HCT116 (cell line): ENCODE measurements around the gene TRMU. TPM values are rescaled to one million over a fixed set of nuclear protein-coding genes. Genes with fewer than 3 reads are reported as not detected.

Experiments
- ATAC-seq: fragments of 200-7000 bp; cut with Tn5 transposase; 2 replicates; pipeline ENCODE4 v1.9.1; 2020; ENCODE audit warnings: mild to moderate bottlenecking, moderate library complexity
- BruUV-seq: library from RNA; stranded (reverse); fragments of 400-500 nt; replicated peaks from 2 replicates; lab custom pipeline; 2021; lab: Mats Ljungman, UMichigan
- CTCF ChIA-PET: fragments of 300-600 bp; sonication (Branson Sonifier 250); formaldehyde crosslinking; loops from one replicate; lab custom pipeline; 2021; ENCODE audit warnings: antibody characterized with exemption; lab: Charles Lee
- POLR2A ChIA-PET: fragments of 300-600, 350-600 bp; sonication (Branson Sonifier 250); formaldehyde crosslinking; loops from one replicate; lab custom pipeline; 2021; ENCODE audit warnings: antibody characterized with exemption; lab: Charles Lee
- RAD21 ChIA-PET, 2 experiments: fragments of 300-600 bp; sonication (Branson Sonifier 250); formaldehyde crosslinking; loops; one replicate each; lab custom pipeline; 2023; ENCODE audit warnings: low total read pairs in 2 of 2; ENCODE audit not compliant: uncharacterized antibody in 2 of 2, unreplicated experiment in 2 of 2, low non-redundant PET in 1 of 2; lab: Charles Lee
- DNase-seq: peaks from one replicate; pipeline ENCODE4 v3.0.0-alpha.2; 2010; ENCODE audit warnings: low read depth, low spot score
- H2AFZ ChIP-seq: fragments of 200-600 bp; shearing (Covaris generic), sonication (generic); 2 replicates; pipeline ENCODE4 v1.6.1; 2017; ENCODE audit warnings: low read depth, mixed run types, mixed read lengths, antibody characterized with exemption, low read length; ENCODE audit not compliant: poor library complexity, severe bottlenecking
- H3K27ac ChIP-seq: 2 replicates; pipeline ENCODE4 v1.5.1; 2012; ENCODE audit warnings: low read depth, low read length
- H3K27me3 ChIP-seq: fragments of 200-600 bp; sonication (generic); 2 replicates; pipeline ENCODE4 v1.6.1; 2016; ENCODE audit warnings: mixed run types, low read length, mixed read lengths; ENCODE audit not compliant: insufficient read depth
- H3K36me3 ChIP-seq, 2 experiments: fragments of 200-500 bp in 1 of 2; fragments of 200-600 bp in 1 of 2; sonication (Bioruptor generic) in 1 of 2; sonication (generic) in 1 of 2; 2 replicates each; pipeline versions ENCODE4 v1.5.1 to v1.6.1; 2014 to 2016; ENCODE audit warnings: low read length in 2 of 2, inconsistent platforms in 1 of 2, mixed read lengths in 1 of 2, mixed run types in 1 of 2; ENCODE audit not compliant: insufficient read depth in 2 of 2, control insufficient read depth in 1 of 2
- H3K4me1 ChIP-seq, 2 experiments: fragments of 200-600 bp in 1 of 2; sonication (generic) in 1 of 2; 2 replicates each; pipeline versions ENCODE4 v1.5.1 to v1.6.1; 2012 to 2017; ENCODE audit warnings: low read length in 2 of 2, inconsistent platforms in 1 of 2, mild to moderate bottlenecking in 1 of 2, mixed read lengths in 1 of 2, mixed run types in 1 of 2, moderate library complexity in 1 of 2; ENCODE audit not compliant: insufficient read depth in 2 of 2, control insufficient read depth in 1 of 2
- H3K4me2 ChIP-seq: fragments of 200-600 bp; sonication (generic); 2 replicates; pipeline ENCODE4 v1.6.1; 2017; ENCODE audit warnings: mixed run types, low read length, mixed read lengths
- H3K4me3 ChIP-seq, 2 experiments: fragments of 200-600 bp in 1 of 2; sonication (generic) in 1 of 2; replicated peaks in 1 of 2; 2 replicates each; pipeline ENCODE4 v1.5.1; 2011 to 2016; ENCODE audit warnings: low read length in 2 of 2, control low read depth in 1 of 2, low read depth in 1 of 2, mild to moderate bottlenecking in 1 of 2, mixed read lengths in 1 of 2, mixed run types in 1 of 2
- H3K79me2 ChIP-seq: fragments of 200-600 bp; sonication (generic); 2 replicates; pipeline ENCODE4 v1.6.1; 2017; ENCODE audit warnings: mild to moderate bottlenecking, mixed run types, low read length, moderate library complexity, mixed read lengths; ENCODE audit not compliant: insufficient read depth
- H3K9ac ChIP-seq: fragments of 200-600 bp; sonication (generic); 2 replicates; pipeline ENCODE4 v1.6.1; 2016; ENCODE audit warnings: low read length, mixed read lengths
- H3K9me2 ChIP-seq: fragments of 200-600 bp; sonication (generic), shearing (Covaris generic); 2 replicates; pipeline ENCODE4 v1.6.1; 2017; ENCODE audit warnings: mixed run types, mild to moderate bottlenecking, moderate library complexity; ENCODE audit not compliant: insufficient read depth
- H3K9me3 ChIP-seq, 2 experiments: fragments of 200-500 bp in 1 of 2; fragments of 200-600 bp in 1 of 2; sonication (Bioruptor generic) in 1 of 2; sonication (generic) in 1 of 2; 2 replicates each; pipeline ENCODE4 v1.6.1; 2014 to 2017; ENCODE audit warnings: low read length in 2 of 2, mixed read lengths in 2 of 2, inconsistent platforms in 1 of 2, low read depth in 1 of 2, mild to moderate bottlenecking in 1 of 2, mixed run types in 1 of 2, moderate library complexity in 1 of 2; ENCODE audit not compliant: control insufficient read depth in 1 of 2, insufficient read depth in 1 of 2
- H4K20me1 ChIP-seq: fragments of 200-600 bp; sonication (generic), shearing (Covaris generic); 2 replicates; pipeline ENCODE4 v1.6.1; 2017; ENCODE audit warnings: mixed run types, mild to moderate bottlenecking, moderate library complexity; ENCODE audit not compliant: insufficient read depth
- ELF1 ChIP-seq: IDR thresholded peaks from 2 replicates; pipeline ENCODE4 v1.6.1; 2012; ENCODE audit warnings: low read depth, borderline replicate concordance
- EZH2phosphoT487 ChIP-seq: fragments of 200-600 bp; IDR thresholded peaks from 2 replicates; pipeline ENCODE4 v1.6.1; 2018; ENCODE audit warnings: antibody characterized with exemption, borderline replicate concordance
- FOSL1 ChIP-seq: IDR thresholded peaks from 2 replicates; pipeline ENCODE4 v1.6.1; 2012; ENCODE audit warnings: low read depth
- JUND ChIP-seq: IDR thresholded peaks from 2 replicates; pipeline ENCODE4 v1.6.1; 2012
- POLR2A ChIP-seq: IDR thresholded peaks from 2 replicates; pipeline ENCODE4 v1.7.0; 2011; ENCODE audit warnings: borderline replicate concordance; ENCODE audit not compliant: insufficient read depth, insufficient read length; ENCODE audit errors: extremely low read depth
- POLR2AphosphoS5 ChIP-seq: IDR thresholded peaks from 2 replicates; pipeline ENCODE4 v1.6.1; 2011; ENCODE audit warnings: mild to moderate bottlenecking, low read depth, low read length, moderate library complexity
- SP1 ChIP-seq: IDR thresholded peaks from 2 replicates; pipeline ENCODE4 v1.6.1; 2012; ENCODE audit warnings: low read depth
- SRF ChIP-seq: IDR thresholded peaks from 2 replicates; pipeline ENCODE4 v1.6.1; 2012; ENCODE audit warnings: low read depth
- YY1 ChIP-seq: IDR thresholded peaks from 2 replicates; pipeline ENCODE4 v1.6.1; 2011; ENCODE audit warnings: low read length, low read depth, moderate library complexity, mild to moderate bottlenecking; ENCODE audit not compliant: insufficient replicate concordance; ENCODE audit errors: extremely low read depth
- ZFX ChIP-seq: fragments of 450-650 bp; IDR thresholded peaks from 2 replicates; pipeline ENCODE4 v1.6.1; 2017
- intact Hi-C: fragments of 100-400 bp; cut with micrococcal nuclease; formaldehyde crosslinking; loops from 2 replicates; pipeline ENCODE4 v1.10.0; 2022
- total RNA-seq: library from RNA; stranded (reverse); gene quantifications from one replicate; pipeline ENCODE4 v1.2.1, GENCODE V29; 2021; ENCODE audit not compliant: unreplicated experiment
- TF ChIP-seq, protein P1 (sequence below): IDR thresholded peaks from 2 replicates; pipeline ENCODE4 v1.6.1; 2012; ENCODE audit warnings: low read depth
- TF ChIP-seq, protein P2 (sequence below): IDR thresholded peaks from 2 replicates; pipeline ENCODE4 v1.6.1; 2011; ENCODE audit warnings: mild to moderate bottlenecking, low read length, moderate library complexity; ENCODE audit not compliant: insufficient replicate concordance; ENCODE audit errors: extremely low read depth
- TF ChIP-seq, protein P3 (sequence below), 3 experiments: fragments of 200-600 bp in 1 of 3; sonication (generic) in 1 of 3; IDR thresholded peaks in 2 of 3; conservative IDR thresholded peaks in 1 of 3; 2 replicates each; pipeline ENCODE4 v1.5.1; 2012 to 2017; ENCODE audit warnings: low read depth in 2 of 3, low read length in 2 of 3, antibody characterized with exemption in 1 of 3, borderline replicate concordance in 1 of 3, control low read depth in 1 of 3, mild to moderate bottlenecking in 1 of 3, mixed read lengths in 1 of 3, mixed run types in 1 of 3, moderate library complexity in 1 of 3; ENCODE audit not compliant: insufficient read depth in 1 of 3

Gene TRMU
- total RNA-seq, 1 experiment from 2014 or later = 65.4 TPM

DNA sequence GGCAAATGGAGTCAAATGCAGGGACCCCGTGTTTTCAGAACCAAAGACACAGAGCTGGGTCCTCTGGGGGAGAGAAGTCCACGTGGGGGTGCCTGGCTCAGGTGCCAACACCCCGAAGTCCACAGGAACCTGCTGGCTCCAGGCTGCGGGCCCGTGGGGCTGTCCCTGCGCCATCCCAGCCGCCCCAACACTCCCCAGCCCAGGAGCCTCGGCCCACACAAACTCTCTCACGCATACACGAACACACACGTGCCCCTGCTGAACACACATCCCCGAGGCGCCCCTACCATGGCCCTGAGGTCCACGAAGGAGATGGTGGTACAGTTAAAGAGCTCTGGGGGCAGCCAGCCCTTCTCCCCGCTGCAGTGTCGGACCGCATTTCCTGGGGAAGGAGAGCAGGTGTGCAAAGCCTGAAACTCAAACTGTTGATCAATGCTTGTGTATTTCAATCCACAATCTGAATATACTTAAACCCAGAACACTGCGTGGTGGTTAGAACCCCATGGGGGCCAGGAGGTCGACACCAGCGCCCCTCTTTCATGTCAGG lies 54.7 kb downstream of the TRMU start:
- intact Hi-C loops = no loop called here
- H3K4me2 ChIP-seq = no peak overlapping the region
- ChIA-PET POLR2A (no interaction called here), RAD21 (no interaction called here), CTCF (no interaction called here)
- no peak overlapping the region for H3K27ac ChIP-seq
- H3K4me1 ChIP-seq = peaks cover 0 to 9% of the 10 kb centered on the region in 2 experiments; a peak in 2 of 4 replicates
- no TSS peak for BruUV-seq
- ATAC-seq (no peak), DNase-seq (no peak)
- no peaks in the 10 kb centered on the region for H4K20me1 ChIP-seq
- H3K9me2 ChIP-seq = no peaks in the 10 kb centered on the region
- no peak overlapping the region for H2AFZ ChIP-seq
- TF ChIP-seq EZH2phosphoT487 = no peak
- TF ChIP-seq, protein P1, sequence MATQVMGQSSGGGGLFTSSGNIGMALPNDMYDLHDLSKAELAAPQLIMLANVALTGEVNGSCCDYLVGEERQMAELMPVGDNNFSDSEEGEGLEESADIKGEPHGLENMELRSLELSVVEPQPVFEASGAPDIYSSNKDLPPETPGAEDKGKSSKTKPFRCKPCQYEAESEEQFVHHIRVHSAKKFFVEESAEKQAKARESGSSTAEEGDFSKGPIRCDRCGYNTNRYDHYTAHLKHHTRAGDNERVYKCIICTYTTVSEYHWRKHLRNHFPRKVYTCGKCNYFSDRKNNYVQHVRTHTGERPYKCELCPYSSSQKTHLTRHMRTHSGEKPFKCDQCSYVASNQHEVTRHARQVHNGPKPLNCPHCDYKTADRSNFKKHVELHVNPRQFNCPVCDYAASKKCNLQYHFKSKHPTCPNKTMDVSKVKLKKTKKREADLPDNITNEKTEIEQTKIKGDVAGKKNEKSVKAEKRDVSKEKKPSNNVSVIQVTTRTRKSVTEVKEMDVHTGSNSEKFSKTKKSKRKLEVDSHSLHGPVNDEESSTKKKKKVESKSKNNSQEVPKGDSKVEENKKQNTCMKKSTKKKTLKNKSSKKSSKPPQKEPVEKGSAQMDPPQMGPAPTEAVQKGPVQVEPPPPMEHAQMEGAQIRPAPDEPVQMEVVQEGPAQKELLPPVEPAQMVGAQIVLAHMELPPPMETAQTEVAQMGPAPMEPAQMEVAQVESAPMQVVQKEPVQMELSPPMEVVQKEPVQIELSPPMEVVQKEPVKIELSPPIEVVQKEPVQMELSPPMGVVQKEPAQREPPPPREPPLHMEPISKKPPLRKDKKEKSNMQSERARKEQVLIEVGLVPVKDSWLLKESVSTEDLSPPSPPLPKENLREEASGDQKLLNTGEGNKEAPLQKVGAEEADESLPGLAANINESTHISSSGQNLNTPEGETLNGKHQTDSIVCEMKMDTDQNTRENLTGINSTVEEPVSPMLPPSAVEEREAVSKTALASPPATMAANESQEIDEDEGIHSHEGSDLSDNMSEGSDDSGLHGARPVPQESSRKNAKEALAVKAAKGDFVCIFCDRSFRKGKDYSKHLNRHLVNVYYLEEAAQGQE = no peak
- no peak for TF ChIP-seq YY1
- no peak for TF ChIP-seq SP1
- TF ChIP-seq ELF1 = no peak
- TF ChIP-seq, protein P2, sequence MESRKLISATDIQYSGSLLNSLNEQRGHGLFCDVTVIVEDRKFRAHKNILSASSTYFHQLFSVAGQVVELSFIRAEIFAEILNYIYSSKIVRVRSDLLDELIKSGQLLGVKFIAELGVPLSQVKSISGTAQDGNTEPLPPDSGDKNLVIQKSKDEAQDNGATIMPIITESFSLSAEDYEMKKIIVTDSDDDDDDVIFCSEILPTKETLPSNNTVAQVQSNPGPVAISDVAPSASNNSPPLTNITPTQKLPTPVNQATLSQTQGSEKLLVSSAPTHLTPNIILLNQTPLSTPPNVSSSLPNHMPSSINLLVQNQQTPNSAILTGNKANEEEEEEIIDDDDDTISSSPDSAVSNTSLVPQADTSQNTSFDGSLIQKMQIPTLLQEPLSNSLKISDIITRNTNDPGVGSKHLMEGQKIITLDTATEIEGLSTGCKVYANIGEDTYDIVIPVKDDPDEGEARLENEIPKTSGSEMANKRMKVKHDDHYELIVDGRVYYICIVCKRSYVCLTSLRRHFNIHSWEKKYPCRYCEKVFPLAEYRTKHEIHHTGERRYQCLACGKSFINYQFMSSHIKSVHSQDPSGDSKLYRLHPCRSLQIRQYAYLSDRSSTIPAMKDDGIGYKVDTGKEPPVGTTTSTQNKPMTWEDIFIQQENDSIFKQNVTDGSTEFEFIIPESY = no peak
- no peak for TF ChIP-seq FOSL1
- no peak for TF ChIP-seq JUND
- TF ChIP-seq, protein P3, sequence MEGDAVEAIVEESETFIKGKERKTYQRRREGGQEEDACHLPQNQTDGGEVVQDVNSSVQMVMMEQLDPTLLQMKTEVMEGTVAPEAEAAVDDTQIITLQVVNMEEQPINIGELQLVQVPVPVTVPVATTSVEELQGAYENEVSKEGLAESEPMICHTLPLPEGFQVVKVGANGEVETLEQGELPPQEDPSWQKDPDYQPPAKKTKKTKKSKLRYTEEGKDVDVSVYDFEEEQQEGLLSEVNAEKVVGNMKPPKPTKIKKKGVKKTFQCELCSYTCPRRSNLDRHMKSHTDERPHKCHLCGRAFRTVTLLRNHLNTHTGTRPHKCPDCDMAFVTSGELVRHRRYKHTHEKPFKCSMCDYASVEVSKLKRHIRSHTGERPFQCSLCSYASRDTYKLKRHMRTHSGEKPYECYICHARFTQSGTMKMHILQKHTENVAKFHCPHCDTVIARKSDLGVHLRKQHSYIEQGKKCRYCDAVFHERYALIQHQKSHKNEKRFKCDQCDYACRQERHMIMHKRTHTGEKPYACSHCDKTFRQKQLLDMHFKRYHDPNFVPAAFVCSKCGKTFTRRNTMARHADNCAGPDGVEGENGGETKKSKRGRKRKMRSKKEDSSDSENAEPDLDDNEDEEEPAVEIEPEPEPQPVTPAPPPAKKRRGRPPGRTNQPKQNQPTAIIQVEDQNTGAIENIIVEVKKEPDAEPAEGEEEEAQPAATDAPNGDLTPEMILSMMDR (IDR thresholded peaks at IDR 0.05 in 2 of 3, conservative IDR thresholded peaks at IDR 0.05 in 1 of 3; ENCODE audit: borderline replicate concordance in 1 of 3, insufficient read depth in 1 of 3, low read depth in 2 of 3, low read length in 2 of 3) = no peak
- no peak for TF ChIP-seq POLR2AphosphoS5
- TF ChIP-seq POLR2A = no peak
- no peak for TF ChIP-seq SRF
- TF ChIP-seq ZFX = no peak
- no peaks in the 10 kb centered on the region for H3K79me2 ChIP-seq
- no peaks in the 10 kb centered on the region for H3K9me3 ChIP-seq
- no peak overlapping the region for H3K4me3 ChIP-seq
- H3K9ac ChIP-seq = no peak overlapping the region
- no peaks in the 10 kb centered on the region for H3K36me3 ChIP-seq
- no peaks in the 10 kb centered on the region for H3K27me3 ChIP-seq
